Common myeloid progenitor, CD34-positive (primary cell): Measurements from ENCODE around the gene SPART.

ENCODE experiments used
- CTCF ChIA-PET: fragments of 350-600 bp; sonication (Branson Sonifier 250); formaldehyde crosslinking; loops from one replicate; lab custom pipeline; 2021; ENCODE audit warnings: antibody characterized with exemption; lab: Charles Lee
- POLR2A ChIA-PET: fragments of 350-600 bp; sonication (Branson Sonifier 250); formaldehyde crosslinking; loops from one replicate; lab custom pipeline; 2021; ENCODE audit warnings: antibody characterized with exemption; lab: Charles Lee
- DNase-seq, 3 donors: peaks; one replicate each; pipeline versions ENCODE4 v3.0.0 to v3.0.0-alpha.2; 2013
- H3K27ac ChIP-seq, 2 experiments: 1 replicate in 1 of 2; 2 replicates in 1 of 2; pipeline ENCODE4 v1.7.0; 2013; ENCODE audit warnings: inconsistent platforms in 2 of 2, low read length in 2 of 2, mild to moderate bottlenecking in 2 of 2, low read depth in 1 of 2, moderate library complexity in 1 of 2; ENCODE audit not compliant: severe bottlenecking in 2 of 2, insufficient read depth in 1 of 2, poor library complexity in 1 of 2
- H3K27me3 ChIP-seq, 5 experiments: replicated peaks in 2 of 5; 1 replicate in 3 of 5; 2 replicates in 2 of 5; pipeline versions ENCODE4 v1.6.1 to v1.7.0; 2013; ENCODE audit warnings: low read length in 4 of 5, mild to moderate bottlenecking in 2 of 5, moderate library complexity in 2 of 5, inconsistent platforms in 1 of 5; ENCODE audit not compliant: insufficient read depth in 5 of 5, control insufficient read depth in 4 of 5
- H3K36me3 ChIP-seq, 4 experiments: 1 replicate in 2 of 4; 2 replicates in 2 of 4; pipeline versions ENCODE4 v1.6.1 to v1.7.0; 2013; ENCODE audit warnings: low read length in 3 of 4, control low read depth in 1 of 4, mild to moderate bottlenecking in 1 of 4; ENCODE audit not compliant: control insufficient read depth in 4 of 4, insufficient read depth in 4 of 4
- H3K4me1 ChIP-seq, 4 experiments: 1 replicate in 3 of 4; 2 replicates in 1 of 4; pipeline versions ENCODE4 v1.6.1 to v1.7.1; 2013; ENCODE audit warnings: low read length in 3 of 4, mild to moderate bottlenecking in 3 of 4, control low read depth in 1 of 4, inconsistent platforms in 1 of 4, moderate library complexity in 1 of 4; ENCODE audit not compliant: control insufficient read depth in 4 of 4, insufficient read depth in 4 of 4; ENCODE audit errors: control extremely low read depth in 1 of 4
- H3K4me3 ChIP-seq, 7 experiments: 1 replicate in 4 of 7; 2 replicates in 3 of 7; pipeline versions ENCODE4 v1.5.1 to v1.7.0; 2013; ENCODE audit warnings: mild to moderate bottlenecking in 7 of 7, low read length in 6 of 7, moderate library complexity in 6 of 7, inconsistent platforms in 2 of 7, low read depth in 2 of 7, control low read depth in 1 of 7; ENCODE audit not compliant: insufficient read depth in 4 of 7, control insufficient read depth in 1 of 7; ENCODE audit errors: extremely low read depth in 1 of 7
- H3K9me3 ChIP-seq, 5 experiments: 1 replicate in 4 of 5; 2 replicates in 1 of 5; pipeline versions ENCODE4 v1.6.1 to v1.7.1; 2013; ENCODE audit warnings: low read length in 4 of 5, mild to moderate bottlenecking in 2 of 5, inconsistent platforms in 1 of 5, low read depth in 1 of 5, moderate library complexity in 1 of 5; ENCODE audit not compliant: control insufficient read depth in 4 of 5, insufficient read depth in 2 of 5; ENCODE audit errors: control extremely low read depth in 1 of 5
- WGBS: methylation state at CpG from one replicate; pipeline ENCODE4 v1.1.5; 2013; ENCODE audit not compliant: insufficient coverage; 5-methylcytosine and 5-hydroxymethylcytosine counted together

The SPART gene

DNA sequence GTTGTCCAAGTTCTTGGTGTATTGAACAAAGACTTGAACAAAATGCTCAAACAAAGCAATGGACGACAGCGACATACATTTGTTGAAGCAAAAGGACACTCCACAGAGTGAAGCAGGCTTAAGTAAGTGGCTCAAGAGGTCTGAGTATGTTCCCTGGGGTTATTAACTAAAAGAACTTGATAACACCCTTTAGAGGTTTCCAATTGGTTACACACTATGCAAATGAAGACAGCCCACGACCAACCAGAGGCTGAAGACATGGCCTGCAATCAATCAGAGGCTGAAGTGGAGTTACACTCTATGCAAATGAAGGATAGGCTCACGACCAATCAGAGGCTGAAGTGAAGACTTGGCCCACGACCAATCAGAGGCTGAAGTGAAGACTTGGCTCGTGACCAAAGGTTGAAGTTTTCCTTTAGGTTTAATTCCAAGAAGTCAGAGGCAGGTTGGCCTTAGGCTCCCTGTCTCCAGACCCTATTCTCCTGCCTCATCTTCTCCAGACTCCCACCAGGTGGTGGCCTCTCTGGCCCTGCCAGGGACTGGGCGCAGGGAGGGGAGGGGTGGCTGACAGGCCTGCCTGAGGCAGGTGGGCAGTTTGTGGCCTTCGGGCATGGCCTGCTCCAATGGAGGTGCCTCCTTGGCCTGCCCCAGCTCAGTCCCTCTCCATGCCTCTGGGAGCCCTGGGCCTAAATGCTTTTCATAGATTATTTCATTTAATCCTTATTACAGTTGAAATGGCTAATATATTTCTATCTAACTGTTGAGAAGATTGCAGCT, 86.6 kb downstream of the SPART start:
- Histone ChIP-seq H3K27me3 (no peaks in the 10 kb centered on the region), H3K4me1 (no peaks in the 10 kb centered on the region), H3K36me3 (peaks cover 0 to 2% (median 0%) of the 10 kb centered on the region in 4 experiments), H3K27ac (no peak overlapping the region), H3K4me3 (no peak overlapping the region), H3K9me3 (no peaks in the 10 kb centered on the region)
- POLR2A ChIA-PET: no interaction called here
- WGBS: 100% methylated on average over 7 of the region's 8 CpGs
- CTCF ChIA-PET: no interaction called here
- no peak for DNase-seq

DNA sequence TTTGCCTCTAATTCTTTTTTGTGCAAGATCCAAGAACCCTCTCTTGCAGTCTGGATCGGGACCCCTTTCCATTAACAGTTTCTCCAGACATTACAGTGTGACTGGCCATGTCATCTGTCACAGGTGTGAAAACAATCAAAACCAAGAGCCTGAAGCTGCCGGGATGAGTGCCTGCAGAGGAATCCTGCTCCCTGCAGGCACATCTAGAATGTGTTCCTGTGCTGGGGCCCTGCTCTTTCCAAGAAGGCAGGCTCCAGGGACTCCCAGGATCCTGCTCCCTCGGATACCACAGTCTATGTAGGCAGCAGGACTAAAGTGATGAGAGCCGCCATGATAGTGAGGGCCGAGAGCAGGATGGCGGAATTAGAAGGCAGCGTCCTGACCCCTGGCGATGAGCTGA, 87.4 kb downstream of the SPART start:
- Histone ChIP-seq H3K36me3 (peaks cover 0 to 2% (median 0%) of the 10 kb centered on the region in 4 experiments), H3K4me3 (no peak overlapping the region), H3K4me1 (no peaks in the 10 kb centered on the region), H3K27ac (no peak overlapping the region), H3K27me3 (no peaks in the 10 kb centered on the region), H3K9me3 (no peaks in the 10 kb centered on the region)
- 100% methylated on average over 8 of the region's 8 CpGs for WGBS
- CTCF ChIA-PET: no interaction called here
- DNase-seq: no peak
- POLR2A ChIA-PET: no interaction called here
